GM18526 (cell line): ENCODE measurements around the gene TFF1.

Experiments used
- POLR2A ChIP-seq: IDR thresholded peaks from 3 replicates; pipeline ENCODE4 v1.6.1; 2011; ENCODE audit not compliant: insufficient read length; ENCODE audit errors: extremely low read depth

Gene TFF1

GRCh38 chr21:42336054-42336453 is 30.3 kb downstream of the TFF1 start:
- TF ChIP-seq POLR2A = no peak

GRCh38 chr21:42332557-42333317 is 33.6 kb downstream of the TFF1 start:
- TF ChIP-seq POLR2A = no peak

- TF ChIP-seq POLR2A = no peak
These were observed 34.7 kb downstream of the TFF1 start for GRCh38 chr21:42331660-42332059.

- TF ChIP-seq POLR2A = no peak
These were observed 35.7 kb downstream of the TFF1 start for GRCh38 chr21:42330380-42331371.

GRCh38 chr21:42324896-42325295 is 41.4 kb downstream of the TFF1 start:
- TF ChIP-seq POLR2A = no peak

GRCh38 chr21:42321845-42322244 is 44.5 kb downstream of the TFF1 start:
- no peak for TF ChIP-seq POLR2A

- no peak for TF ChIP-seq POLR2A
These were observed 45.1 kb downstream of the TFF1 start for GRCh38 chr21:42321231-42321630.

- no peak for TF ChIP-seq POLR2A
These were observed 45.5 kb downstream of the TFF1 start for GRCh38 chr21:42320791-42321190.

- no peak for TF ChIP-seq POLR2A
These were observed 46.3 kb downstream of the TFF1 start for GRCh38 chr21:42319851-42320572.

GRCh38 chr21:42319376-42319775 is 47.0 kb downstream of the TFF1 start:
- no peak for TF ChIP-seq POLR2A

GRCh38 chr21:42317826-42318746 is 48.2 kb downstream of the TFF1 start:
- TF ChIP-seq POLR2A = no peak

- no peak for TF ChIP-seq POLR2A
These were observed 49.0 kb downstream of the TFF1 start for GRCh38 chr21:42317341-42317741.

- TF ChIP-seq POLR2A = no peak
These were observed 49.4 kb downstream of the TFF1 start for GRCh38 chr21:42316891-42317290.

GRCh38 chr21:42315296-42315891 is 50.9 kb downstream of the TFF1 start, which contains the start of gene TFF3:
Gene TFF3, minus strand, starts transcription at chr21:42315409. Its CDS starts 35 bp downstream, at chr21:42315374.
- TF ChIP-seq POLR2A = no peak
